Peyer's patch (tissue), 4 donors: ENCODE results near the gene OR13J1.

Experiments used
- POLR2A ChIP-seq, 2 donors: fragments of 450-650 bp; IDR thresholded peaks; one replicate each; pipeline ENCODE4 v1.5.1; 2017; ENCODE audit warnings: antibody characterized with exemption in 2 of 2, mild to moderate bottlenecking in 2 of 2, moderate library complexity in 2 of 2
- TF ChIP-seq, protein P1 (sequence below), 6 experiments: fragments of 450-650 bp in 4 of 6; fragments of 200-600 bp in 2 of 6; sonication (generic) in 1 of 6; IDR thresholded peaks; one replicate each; pipeline ENCODE4 v1.5.1; 2017 to 2019; ENCODE audit warnings: antibody characterized with exemption in 6 of 6, mild to moderate bottlenecking in 3 of 6, moderate library complexity in 1 of 6

GRCh38 chr9:35891646-35892045, 21.4 kb upstream of the OR13J1 start:
- TF ChIP-seq, protein P1, sequence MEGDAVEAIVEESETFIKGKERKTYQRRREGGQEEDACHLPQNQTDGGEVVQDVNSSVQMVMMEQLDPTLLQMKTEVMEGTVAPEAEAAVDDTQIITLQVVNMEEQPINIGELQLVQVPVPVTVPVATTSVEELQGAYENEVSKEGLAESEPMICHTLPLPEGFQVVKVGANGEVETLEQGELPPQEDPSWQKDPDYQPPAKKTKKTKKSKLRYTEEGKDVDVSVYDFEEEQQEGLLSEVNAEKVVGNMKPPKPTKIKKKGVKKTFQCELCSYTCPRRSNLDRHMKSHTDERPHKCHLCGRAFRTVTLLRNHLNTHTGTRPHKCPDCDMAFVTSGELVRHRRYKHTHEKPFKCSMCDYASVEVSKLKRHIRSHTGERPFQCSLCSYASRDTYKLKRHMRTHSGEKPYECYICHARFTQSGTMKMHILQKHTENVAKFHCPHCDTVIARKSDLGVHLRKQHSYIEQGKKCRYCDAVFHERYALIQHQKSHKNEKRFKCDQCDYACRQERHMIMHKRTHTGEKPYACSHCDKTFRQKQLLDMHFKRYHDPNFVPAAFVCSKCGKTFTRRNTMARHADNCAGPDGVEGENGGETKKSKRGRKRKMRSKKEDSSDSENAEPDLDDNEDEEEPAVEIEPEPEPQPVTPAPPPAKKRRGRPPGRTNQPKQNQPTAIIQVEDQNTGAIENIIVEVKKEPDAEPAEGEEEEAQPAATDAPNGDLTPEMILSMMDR (IDR thresholded peaks at IDR 0.05): no peak
- TF ChIP-seq POLR2A (IDR thresholded peaks at IDR 0.05): no peak
